GM12874 (cell line): Measurements from ENCODE around the gene ATP10B.

Source experiments
- CTCF ChIP-seq: IDR thresholded peaks from 2 replicates; pipeline ENCODE4 v1.5.1; 2011; ENCODE audit warnings: low read depth, mild to moderate bottlenecking, control low read depth, low read length, moderate library complexity; ENCODE audit not compliant: insufficient read depth

The ATP10B gene

GRCh38 chr5:160692271-160692670 lies 159.7 kb downstream of the ATP10B start:
- no peak for TF ChIP-seq CTCF

DNA sequence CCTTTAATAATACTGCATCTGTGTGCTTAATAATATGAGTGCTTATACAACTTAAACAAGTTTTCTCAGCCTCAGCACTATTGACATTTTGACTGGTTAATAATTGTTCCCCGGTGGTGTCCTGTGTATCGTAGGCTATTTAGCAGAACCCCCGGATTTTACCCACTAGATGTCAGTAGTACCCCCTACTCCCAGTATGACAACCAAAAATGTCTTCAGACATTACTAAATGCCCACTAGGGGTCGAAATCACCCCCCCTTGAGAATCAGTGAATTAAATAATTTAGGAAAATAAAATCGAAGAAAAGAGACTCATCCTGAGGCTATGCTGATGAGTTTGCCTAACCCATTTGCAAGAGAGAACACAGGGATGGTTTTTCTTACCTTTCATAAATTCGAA lies 166.3 kb downstream of the ATP10B start:
- peak; percentile 34 for TF ChIP-seq CTCF

DNA sequence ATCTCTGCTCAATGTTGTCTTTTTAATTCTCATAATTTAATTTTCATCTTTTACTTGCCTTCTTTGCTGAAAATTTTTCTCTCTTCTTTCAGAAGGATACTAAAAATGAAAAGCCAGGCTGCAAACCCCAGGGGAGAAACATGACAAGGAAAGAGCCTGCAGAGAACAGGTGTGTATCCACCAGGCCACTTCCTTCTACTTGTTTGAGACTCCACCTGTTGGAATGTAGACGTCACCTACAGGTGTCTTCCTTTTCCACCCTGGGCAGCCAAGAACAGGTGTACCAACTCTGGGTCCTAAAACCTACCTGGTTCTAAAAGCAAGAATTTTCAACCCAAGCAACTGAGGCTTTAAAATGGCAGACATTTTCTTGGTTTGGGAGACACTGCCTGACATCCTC lies 166.8 kb downstream of the ATP10B start:
- no peak for TF ChIP-seq CTCF

DNA sequence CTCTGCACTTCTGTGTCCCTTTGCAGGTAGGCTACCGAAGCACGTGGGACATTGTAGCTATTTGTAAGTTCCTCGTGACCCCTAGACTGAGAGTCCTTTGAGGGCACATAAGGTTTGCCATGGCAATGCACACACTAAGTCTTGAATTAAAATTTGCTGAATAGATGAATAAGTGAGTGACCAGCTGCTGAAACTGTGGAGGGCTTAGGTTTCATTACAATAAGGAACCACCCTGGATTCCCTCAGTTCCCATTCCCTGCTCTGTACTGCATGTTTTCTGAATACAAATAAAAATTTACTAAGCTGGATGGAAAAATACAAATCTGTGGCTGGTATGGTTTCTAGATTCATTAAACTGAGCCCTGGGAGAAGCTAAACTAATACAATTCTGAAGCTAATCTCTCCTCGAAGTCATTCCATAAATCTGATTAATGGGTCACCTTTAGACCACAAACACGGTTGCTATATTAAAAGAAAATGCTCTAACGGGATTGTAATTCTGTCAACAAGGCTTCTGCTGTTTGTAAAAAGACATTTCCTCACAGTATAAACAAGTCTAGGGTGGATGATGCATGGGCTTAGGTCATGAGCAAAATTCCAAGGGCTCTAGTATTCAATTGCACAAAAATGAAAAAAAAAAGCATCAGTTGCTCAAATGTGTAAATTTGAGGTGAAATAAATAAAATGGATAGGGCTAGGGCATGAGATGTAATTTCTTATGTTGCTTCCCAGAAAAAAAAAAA lies 172.3 kb downstream of the ATP10B start:
- TF ChIP-seq CTCF, result no peak

- TF ChIP-seq CTCF, result 0 out of 2 replicates have a peak, but pooled peaks have one; percentile 8
These were observed 176.0 kb downstream of the ATP10B start for GRCh38 chr5:160675988-160676387.

DNA sequence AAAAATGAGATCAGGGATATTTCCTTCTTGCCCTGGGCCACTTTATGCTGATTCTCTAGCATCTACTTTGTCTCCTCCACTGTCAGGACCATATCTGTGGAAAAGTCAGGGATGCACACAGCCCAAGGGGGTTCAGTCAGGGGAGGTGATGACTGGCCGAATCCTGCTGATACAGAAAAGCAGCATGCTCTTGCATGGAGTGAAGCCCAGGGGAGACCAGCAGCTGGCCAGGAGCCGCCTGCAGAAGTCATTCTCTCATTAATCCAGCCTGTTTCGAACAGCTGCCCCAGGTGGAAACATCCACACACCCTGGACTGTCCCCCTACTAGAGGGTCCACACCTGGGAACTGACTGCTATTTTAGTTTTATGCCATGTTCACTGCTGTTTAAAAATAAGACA lies 177.1 kb downstream of the ATP10B start:
- TF ChIP-seq CTCF, result no peak

- no peak for TF ChIP-seq CTCF
These were observed 179.5 kb downstream of the ATP10B start for GRCh38 chr5:160672521-160672920.
